Measurements from ENCODE around the gene GGA1. TPM values are rescaled to one million over a fixed set of nuclear protein-coding genes. Genes with fewer than 3 reads are reported as not detected.

The GGA1 gene, protein sequence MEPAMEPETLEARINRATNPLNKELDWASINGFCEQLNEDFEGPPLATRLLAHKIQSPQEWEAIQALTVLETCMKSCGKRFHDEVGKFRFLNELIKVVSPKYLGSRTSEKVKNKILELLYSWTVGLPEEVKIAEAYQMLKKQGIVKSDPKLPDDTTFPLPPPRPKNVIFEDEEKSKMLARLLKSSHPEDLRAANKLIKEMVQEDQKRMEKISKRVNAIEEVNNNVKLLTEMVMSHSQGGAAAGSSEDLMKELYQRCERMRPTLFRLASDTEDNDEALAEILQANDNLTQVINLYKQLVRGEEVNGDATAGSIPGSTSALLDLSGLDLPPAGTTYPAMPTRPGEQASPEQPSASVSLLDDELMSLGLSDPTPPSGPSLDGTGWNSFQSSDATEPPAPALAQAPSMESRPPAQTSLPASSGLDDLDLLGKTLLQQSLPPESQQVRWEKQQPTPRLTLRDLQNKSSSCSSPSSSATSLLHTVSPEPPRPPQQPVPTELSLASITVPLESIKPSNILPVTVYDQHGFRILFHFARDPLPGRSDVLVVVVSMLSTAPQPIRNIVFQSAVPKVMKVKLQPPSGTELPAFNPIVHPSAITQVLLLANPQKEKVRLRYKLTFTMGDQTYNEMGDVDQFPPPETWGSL
- 100 to 1,000 TPM in 1 of 2 donors, 10 to 100 TPM in 1; 43.9 to 146 TPM for total RNA-seq

DNA sequence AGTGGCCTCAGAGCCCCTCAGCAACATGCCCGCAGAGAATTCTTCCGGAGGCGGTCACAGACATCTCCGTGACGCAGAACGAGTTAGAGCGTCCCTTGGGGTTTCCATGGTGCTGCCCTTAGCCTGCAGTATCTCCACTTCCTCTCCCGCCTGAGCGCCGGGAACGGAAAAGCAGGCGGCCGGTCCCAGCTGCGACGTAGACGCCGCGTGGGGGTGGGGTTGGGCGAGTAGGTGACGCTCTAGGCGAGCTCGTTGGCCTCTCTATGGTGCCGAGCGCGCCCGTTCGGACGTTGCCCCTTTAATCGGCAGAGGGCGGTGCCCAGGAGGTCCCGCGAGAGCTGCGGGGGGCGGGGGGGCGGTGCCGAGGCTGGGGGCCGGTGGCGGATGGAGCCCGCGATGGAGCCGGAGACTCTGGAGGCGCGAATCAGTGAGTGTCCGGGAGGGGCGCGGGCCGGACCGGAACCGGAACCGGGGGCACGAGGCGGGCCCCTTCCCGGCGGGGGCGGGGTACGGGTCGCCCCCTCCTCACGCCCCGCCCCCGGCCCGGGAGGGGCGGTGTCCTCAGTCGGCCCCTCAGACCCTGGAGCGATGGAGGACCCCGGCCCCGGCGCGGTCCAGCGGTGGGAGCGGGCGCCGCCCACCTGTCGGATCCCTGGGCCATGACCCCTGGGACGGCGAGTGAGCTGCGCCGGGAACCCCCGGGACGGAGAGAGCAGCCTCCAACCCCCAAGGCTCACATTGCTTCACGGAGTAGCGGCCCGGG lies at the start of gene GGA1:
TSS of gene GGA1 (plus strand) at position 358 of the 763 bp plus-strand sequence. CDS start at position 385, 27 bp downstream.
- H3K9me3 ChIP-seq, result no peaks in the 10 kb centered on the region
- no peaks in the 10 kb centered on the region for H3K27me3 ChIP-seq (replicated peaks; ENCODE audit: insufficient read depth)
- H3K27ac ChIP-seq, result peak within 1 kb of the TSS; percentile 92 to 95
- WGBS, result under 1% methylated on average over 43 of the region's 82 CpGs
- peak within 1 kb of the TSS; percentile 77 to 93 for H3K4me3 ChIP-seq
- intact Hi-C loops (cut with DNase I), result no loop called here
- TF ChIP-seq POLR2A (IDR thresholded peaks at IDR 0.05) (no peak), POLR2AphosphoS5 (IDR thresholded peaks at IDR 0.05) (peak; percentile 91), CTCF (IDR thresholded peaks at IDR 0.05) (peak in 3 of 4 experiments; percentile 5 to 13 (median 12))
- H3K4me1 ChIP-seq (replicated peaks), result peaks cover 17% of the 10 kb centered on the region
- no peaks in the 10 kb centered on the region for H3K36me3 ChIP-seq
- DNase-seq (ENCODE audit: low spot score), result peak; percentile 92

GRCh38 chr22:37559521-37559900 lies 49.1 kb upstream of the GGA1 start:
- no peaks in the 10 kb centered on the region for H3K36me3 ChIP-seq
- peaks cover 14% of the 10 kb centered on the region for H3K4me1 ChIP-seq (replicated peaks)
- intact Hi-C loops (cut with DNase I), result no loop called here
- no peaks in the 10 kb centered on the region for H3K27me3 ChIP-seq (replicated peaks; ENCODE audit: insufficient read depth)
- H3K27ac ChIP-seq, result peak overlapping the region; percentile 95 to 97
- peak overlapping the region; percentile 78 to 82 for H3K4me3 ChIP-seq
- DNase-seq (ENCODE audit: low spot score), result no peak
- WGBS, result 82% methylated on average over 6 of the region's 6 CpGs
- TF ChIP-seq CTCF (IDR thresholded peaks at IDR 0.05) (no peak), POLR2AphosphoS5 (IDR thresholded peaks at IDR 0.05) (no peak), POLR2A (IDR thresholded peaks at IDR 0.05) (no peak)
- no peaks in the 10 kb centered on the region for H3K9me3 ChIP-seq

- intact Hi-C loops (cut with DNase I), result no loop called here
- Histone ChIP-seq H3K4me1 (replicated peaks) (peaks cover 14% of the 10 kb centered on the region), H3K36me3 (no peaks in the 10 kb centered on the region), H3K27ac (peak within 1 kb of the TSS; percentile 95 to 97), H3K4me3 (peak within 1 kb of the TSS; percentile 78 to 82), H3K27me3 (replicated peaks; ENCODE audit: insufficient read depth) (no peaks in the 10 kb centered on the region), H3K9me3 (no peaks in the 10 kb centered on the region)
- DNase-seq (ENCODE audit: low spot score), result peak; percentile 52
- WGBS, result 13% methylated on average over 35 of the region's 76 CpGs
- TF ChIP-seq POLR2AphosphoS5 (IDR thresholded peaks at IDR 0.05) (no peak), CTCF (IDR thresholded peaks at IDR 0.05) (no peak), POLR2A (IDR thresholded peaks at IDR 0.05) (no peak)
These were observed 48.6 kb upstream of the GGA1 start, which contains the start of gene CDC42EP1 for GRCh38 chr22:37559901-37560607. CDC42EP1 (plus strand) TSS chr22:37560480; CDS start chr22:37566350, 5,870 bp downstream.

- no peaks in the 10 kb centered on the region for H3K9me3 ChIP-seq
- WGBS, result under 1% methylated on average over 53 of the region's 72 CpGs
- peak overlapping the region; percentile 78 to 82 for H3K4me3 ChIP-seq
- intact Hi-C loops (cut with DNase I), result no loop called here
- no peaks in the 10 kb centered on the region for H3K27me3 ChIP-seq (replicated peaks; ENCODE audit: insufficient read depth)
- DNase-seq (ENCODE audit: low spot score), result no peak
- no peaks in the 10 kb centered on the region for H3K36me3 ChIP-seq
- TF ChIP-seq POLR2AphosphoS5 (IDR thresholded peaks at IDR 0.05) (no peak), POLR2A (IDR thresholded peaks at IDR 0.05) (no peak), CTCF (IDR thresholded peaks at IDR 0.05) (no peak)
- peaks cover 14% of the 10 kb centered on the region for H3K4me1 ChIP-seq (replicated peaks)
- H3K27ac ChIP-seq, result peak overlapping the region; percentile 95 to 97
These were observed 47.9 kb upstream of the GGA1 start for GRCh38 chr22:37560608-37561211.

Data from prostate gland (tissue), 2 donors.